ENCODE data around the gene CD46. TPM values are rescaled to one million over a fixed set of nuclear protein-coding genes. Genes with fewer than 3 reads are reported as not detected.

CD46 gene
- polyA plus RNA-seq, 1 donor from 2014 or later, result 393 TPM

GRCh38 chr1:207833956-207834660, 82.3 kb downstream of the CD46 start:
- Histone ChIP-seq H3K9ac (ENCODE audit: low read length) (no peak overlapping the region), H3K79me2 (replicated peaks; ENCODE audit: insufficient read depth, low read length) (no peaks in the 10 kb centered on the region), H4K20me1 (ENCODE audit: insufficient read depth) (no peaks in the 10 kb centered on the region), H3K27ac (ENCODE audit: low read length) (no peak overlapping the region), H3K4me2 (ENCODE audit: low read length) (no peak overlapping the region), H3K27me3 (ENCODE audit: insufficient read depth, low read depth, low read length) (no peaks in the 10 kb centered on the region), H3K9me3 (ENCODE audit: low read length) (no peaks in the 10 kb centered on the region), H3K9me2 (ENCODE audit: insufficient read depth, low read length) (no peaks in the 10 kb centered on the region), H3K4me3 (ENCODE audit: low read length) (no peak overlapping the region), H2AFZ (ENCODE audit: low read depth, low read length) (no peak overlapping the region), H3F3A (ENCODE audit: insufficient read depth, low read length, poor library complexity, severe bottlenecking) (no peaks in the 10 kb centered on the region), H3K36me3 (ENCODE audit: insufficient read depth, low read length) (no peaks in the 10 kb centered on the region)
- TF ChIP-seq RAD21 (conservative IDR thresholded peaks at IDR 0.05), result no peak
- no peak for TF ChIP-seq TAF1 (IDR thresholded peaks at IDR 0.05; ENCODE audit: low read depth)
- TF ChIP-seq SMC3 (conservative IDR thresholded peaks at IDR 0.05; ENCODE audit: poor library complexity), result no peak
- no peak for TF ChIP-seq POLR2AphosphoS5 (IDR thresholded peaks at IDR 0.05)
- no peak for TF ChIP-seq CTCF (IDR thresholded peaks at IDR 0.05; ENCODE audit: poor library complexity, severe bottlenecking)
- no peak for TF ChIP-seq MXI1 (conservative IDR thresholded peaks at IDR 0.05; ENCODE audit: poor library complexity, severe bottlenecking)
- TF ChIP-seq EZH2 (IDR thresholded peaks at IDR 0.05; ENCODE audit: borderline replicate concordance, insufficient read depth, low read length, poor library complexity, severe bottlenecking), result no peak
- no peak for TF ChIP-seq EP300 (conservative IDR thresholded peaks at IDR 0.05; ENCODE audit: poor library complexity, severe bottlenecking)
- TF ChIP-seq, protein P1, sequence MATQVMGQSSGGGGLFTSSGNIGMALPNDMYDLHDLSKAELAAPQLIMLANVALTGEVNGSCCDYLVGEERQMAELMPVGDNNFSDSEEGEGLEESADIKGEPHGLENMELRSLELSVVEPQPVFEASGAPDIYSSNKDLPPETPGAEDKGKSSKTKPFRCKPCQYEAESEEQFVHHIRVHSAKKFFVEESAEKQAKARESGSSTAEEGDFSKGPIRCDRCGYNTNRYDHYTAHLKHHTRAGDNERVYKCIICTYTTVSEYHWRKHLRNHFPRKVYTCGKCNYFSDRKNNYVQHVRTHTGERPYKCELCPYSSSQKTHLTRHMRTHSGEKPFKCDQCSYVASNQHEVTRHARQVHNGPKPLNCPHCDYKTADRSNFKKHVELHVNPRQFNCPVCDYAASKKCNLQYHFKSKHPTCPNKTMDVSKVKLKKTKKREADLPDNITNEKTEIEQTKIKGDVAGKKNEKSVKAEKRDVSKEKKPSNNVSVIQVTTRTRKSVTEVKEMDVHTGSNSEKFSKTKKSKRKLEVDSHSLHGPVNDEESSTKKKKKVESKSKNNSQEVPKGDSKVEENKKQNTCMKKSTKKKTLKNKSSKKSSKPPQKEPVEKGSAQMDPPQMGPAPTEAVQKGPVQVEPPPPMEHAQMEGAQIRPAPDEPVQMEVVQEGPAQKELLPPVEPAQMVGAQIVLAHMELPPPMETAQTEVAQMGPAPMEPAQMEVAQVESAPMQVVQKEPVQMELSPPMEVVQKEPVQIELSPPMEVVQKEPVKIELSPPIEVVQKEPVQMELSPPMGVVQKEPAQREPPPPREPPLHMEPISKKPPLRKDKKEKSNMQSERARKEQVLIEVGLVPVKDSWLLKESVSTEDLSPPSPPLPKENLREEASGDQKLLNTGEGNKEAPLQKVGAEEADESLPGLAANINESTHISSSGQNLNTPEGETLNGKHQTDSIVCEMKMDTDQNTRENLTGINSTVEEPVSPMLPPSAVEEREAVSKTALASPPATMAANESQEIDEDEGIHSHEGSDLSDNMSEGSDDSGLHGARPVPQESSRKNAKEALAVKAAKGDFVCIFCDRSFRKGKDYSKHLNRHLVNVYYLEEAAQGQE (IDR thresholded peaks at IDR 0.05; ENCODE audit: borderline replicate concordance), result no peak

GRCh38 chr1:207835958-207836357, 84.1 kb downstream of the CD46 start:
- Histone ChIP-seq H3K36me3 (ENCODE audit: insufficient read depth, low read length) (no peaks in the 10 kb centered on the region), H3K9ac (ENCODE audit: low read length) (no peak overlapping the region), H3K27ac (ENCODE audit: low read length) (no peak overlapping the region), H3K4me3 (ENCODE audit: low read length) (no peak overlapping the region), H4K20me1 (ENCODE audit: insufficient read depth) (no peaks in the 10 kb centered on the region), H3K9me3 (ENCODE audit: low read length) (no peaks in the 10 kb centered on the region), H3F3A (ENCODE audit: insufficient read depth, low read length, poor library complexity, severe bottlenecking) (no peaks in the 10 kb centered on the region), H3K79me2 (replicated peaks; ENCODE audit: insufficient read depth, low read length) (no peaks in the 10 kb centered on the region), H3K27me3 (ENCODE audit: insufficient read depth, low read depth, low read length) (no peaks in the 10 kb centered on the region), H2AFZ (ENCODE audit: low read depth, low read length) (no peak overlapping the region), H3K9me2 (ENCODE audit: insufficient read depth, low read length) (no peaks in the 10 kb centered on the region), H3K4me2 (ENCODE audit: low read length) (no peak overlapping the region)
- TF ChIP-seq CTCF (IDR thresholded peaks at IDR 0.05; ENCODE audit: poor library complexity, severe bottlenecking) (no peak), SMC3 (conservative IDR thresholded peaks at IDR 0.05; ENCODE audit: poor library complexity) (no peak), POLR2AphosphoS5 (IDR thresholded peaks at IDR 0.05) (no peak)

Data from neural cell (in vitro differentiated cells).